COLO668 (cell line): ENCODE measurements around the gene FBN1.

Source experiments
- DNase-seq: peaks from one replicate; lab custom pipeline; 2025; ENCODE audit not compliant: unreplicated experiment; lab: John Stamatoyannopoulos, UW

FBN1 gene

GRCh38 chr15:48380198-48380597 lies 265.3 kb downstream of the FBN1 start:
- no peak for DNase-seq

GRCh38 chr15:48375767-48376166 lies 269.7 kb downstream of the FBN1 start:
- no peak for DNase-seq

GRCh38 chr15:48374472-48374871 lies 271.0 kb downstream of the FBN1 start:
- DNase-seq = no peak

- no peak for DNase-seq
Measured at GRCh38 chr15:48373821-48374451, 271.6 kb downstream of the FBN1 start.

- DNase-seq = no peak
Measured at GRCh38 chr15:48371961-48372360, 273.5 kb downstream of the FBN1 start.

- no peak for DNase-seq
Measured at GRCh38 chr15:48371550-48371949, 274.0 kb downstream of the FBN1 start.

GRCh38 chr15:48370460-48370859 lies 275.0 kb downstream of the FBN1 start:
- no peak for DNase-seq

- no peak for DNase-seq
Measured at GRCh38 chr15:48367483-48367882, 278.0 kb downstream of the FBN1 start.

- DNase-seq = no peak
Measured at GRCh38 chr15:48366584-48367312, 278.8 kb downstream of the FBN1 start.

GRCh38 chr15:48365575-48365974 lies 279.9 kb downstream of the FBN1 start:
- no peak for DNase-seq

GRCh38 chr15:48363474-48363873 lies 282.0 kb downstream of the FBN1 start:
- no peak for DNase-seq

- DNase-seq = no peak
Measured at GRCh38 chr15:48361685-48362084, 283.8 kb downstream of the FBN1 start.

GRCh38 chr15:48360841-48361240 lies 284.7 kb downstream of the FBN1 start:
- no peak for DNase-seq
